Endothelial cell of umbilical vein (primary cell): ENCODE data around the gene CALML5.

ENCODE experiments used
- EZH2 ChIP-seq: IDR thresholded peaks from 2 replicates; pipeline ENCODE4 v1.6.1; 2012; ENCODE audit warnings: borderline replicate concordance, low read depth, mild to moderate bottlenecking, moderate library complexity, low read length, inconsistent platforms; ENCODE audit not compliant: severe bottlenecking
- TF ChIP-seq, protein P1 (sequence below), 2 donors: IDR thresholded peaks; 1 replicate in 1 of 2; 2 replicates in 1 of 2; pipeline ENCODE4 v1.5.1; 2011; ENCODE audit warnings: low read length in 2 of 2, mild to moderate bottlenecking in 2 of 2, moderate library complexity in 2 of 2, control low read depth in 1 of 2, inconsistent platforms in 1 of 2, low read depth in 1 of 2; ENCODE audit not compliant: insufficient read depth in 1 of 2; ENCODE audit errors: extremely low read depth in 1 of 2

DNA sequence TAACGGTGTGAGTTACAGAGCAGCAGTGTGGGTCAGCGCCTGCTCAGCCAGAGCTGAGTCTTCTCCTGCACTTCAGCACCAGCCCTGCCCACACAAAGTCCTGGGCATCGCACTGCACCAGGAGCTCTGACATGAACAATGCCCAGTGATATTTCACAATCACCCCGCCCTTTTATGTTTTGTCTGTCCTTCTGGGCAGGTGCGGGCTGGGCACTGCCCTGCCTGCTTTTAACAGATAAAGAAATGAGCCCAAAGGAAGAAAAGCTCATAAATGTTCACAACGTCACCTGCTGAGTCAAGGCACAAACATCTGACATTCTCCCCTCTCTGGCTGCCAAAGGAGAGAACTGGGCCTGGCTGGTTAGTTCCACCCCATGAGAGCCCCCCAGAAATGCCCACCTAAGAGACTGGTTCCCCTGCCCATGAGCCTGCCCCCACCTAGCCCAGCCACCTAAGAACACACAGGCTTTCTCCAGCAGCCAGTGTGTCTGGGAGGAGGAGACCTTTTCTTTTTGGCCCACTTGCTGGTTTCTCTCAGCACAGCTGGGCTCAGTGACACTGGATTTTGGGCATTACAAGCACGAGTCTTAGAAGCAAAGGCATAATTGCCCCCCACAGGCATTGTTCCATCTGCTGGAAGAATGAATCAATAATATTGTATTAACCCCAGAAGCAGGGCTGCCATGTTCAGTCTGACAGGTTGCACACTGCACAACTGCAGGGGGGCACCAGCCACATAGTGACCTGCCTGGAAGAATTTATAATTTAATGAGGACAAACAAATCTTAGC, 47.7 kb upstream of the CALML5 start:
- TF ChIP-seq, protein P1, sequence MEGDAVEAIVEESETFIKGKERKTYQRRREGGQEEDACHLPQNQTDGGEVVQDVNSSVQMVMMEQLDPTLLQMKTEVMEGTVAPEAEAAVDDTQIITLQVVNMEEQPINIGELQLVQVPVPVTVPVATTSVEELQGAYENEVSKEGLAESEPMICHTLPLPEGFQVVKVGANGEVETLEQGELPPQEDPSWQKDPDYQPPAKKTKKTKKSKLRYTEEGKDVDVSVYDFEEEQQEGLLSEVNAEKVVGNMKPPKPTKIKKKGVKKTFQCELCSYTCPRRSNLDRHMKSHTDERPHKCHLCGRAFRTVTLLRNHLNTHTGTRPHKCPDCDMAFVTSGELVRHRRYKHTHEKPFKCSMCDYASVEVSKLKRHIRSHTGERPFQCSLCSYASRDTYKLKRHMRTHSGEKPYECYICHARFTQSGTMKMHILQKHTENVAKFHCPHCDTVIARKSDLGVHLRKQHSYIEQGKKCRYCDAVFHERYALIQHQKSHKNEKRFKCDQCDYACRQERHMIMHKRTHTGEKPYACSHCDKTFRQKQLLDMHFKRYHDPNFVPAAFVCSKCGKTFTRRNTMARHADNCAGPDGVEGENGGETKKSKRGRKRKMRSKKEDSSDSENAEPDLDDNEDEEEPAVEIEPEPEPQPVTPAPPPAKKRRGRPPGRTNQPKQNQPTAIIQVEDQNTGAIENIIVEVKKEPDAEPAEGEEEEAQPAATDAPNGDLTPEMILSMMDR (IDR thresholded peaks at IDR 0.05; ENCODE audit: extremely low read depth in 1 of 2, insufficient read depth in 1 of 2, low read depth in 1 of 2, low read length in 2 of 2): no peak
- no peak for TF ChIP-seq EZH2
